ENCODE data around the gene GNA15. TPM values are rescaled to one million over a fixed set of nuclear protein-coding genes. Genes with fewer than 3 reads are reported as not detected.
A peak's percentile ranks its signal among the peaks of the same experiment; 100 is the strongest.

Gene GNA15
- total RNA-seq, 1 experiment from 2014 or later: 6.2 TPM

- no TSS peak for BruUV-seq (replicated peaks)
- CTCF ChIA-PET: no interaction called here
- Histone ChIP-seq H3K4me1 (ENCODE audit: control insufficient read depth, insufficient read depth, low read length) (no peaks in the 10 kb centered on the region), H3K9me3 (ENCODE audit: control insufficient read depth, insufficient read depth, low read depth, low read length) (no peaks in the 10 kb centered on the region), H3K36me3 (ENCODE audit: control insufficient read depth, insufficient read depth, low read length) (no peaks in the 10 kb centered on the region), H3K4me3 (ENCODE audit: low read depth in 2 of 2, low read length in 2 of 2) (no peak overlapping the region), H3K27me3 (ENCODE audit: control insufficient read depth, insufficient read depth, low read length) (no peaks in the 10 kb centered on the region), H3K27ac (ENCODE audit: low read length) (no peak overlapping the region)
- intact Hi-C loops (cut with micrococcal nuclease; ENCODE audit: unreplicated experiment): loop anchor here (10.0 kb wide), 1 partner anchor 171 kb away; no protein-coding TSS in a partner anchor
- peak; percentile 24 for DNase-seq (ENCODE audit: low read depth, low spot score)
- TF ChIP-seq SIN3A (IDR thresholded peaks at IDR 0.05; ENCODE audit: borderline replicate concordance, insufficient read depth, low read depth, low read length) (no peak), REST (IDR thresholded peaks at IDR 0.05; ENCODE audit: insufficient read depth in 1 of 2, low read depth in 2 of 2, low read length in 1 of 2) (no peak), CTCF (IDR thresholded peaks at IDR 0.05) (peak; percentile 89), TCF7L2 (IDR thresholded peaks at IDR 0.05; ENCODE audit: low read depth, low read length) (no peak)
- peak; percentile 88 for ATAC-seq
- POLR2A ChIA-PET: no interaction called here
- in situ Hi-C loops (cut with HindIII; ENCODE audit: low pct_unique_long_range_greater_than_20kb, low sequenced_read_pairs): no loop called here
Observed at GRCh38 chr19:3125900-3126524, 9.8 kb upstream of the GNA15 start.

- DNase-seq (ENCODE audit: low read depth, low spot score) (no peak), ATAC-seq (no peak)
- in situ Hi-C loops (cut with HindIII; ENCODE audit: low pct_unique_long_range_greater_than_20kb, low sequenced_read_pairs): no loop called here
- ChIA-PET POLR2A (no interaction called here), CTCF (interaction anchor here (0.8 to 1.5 kb wide), 8 partner anchors 14 to 179 kb away, joined by 3 to 11 read pairs (median 3); no protein-coding TSS in a partner anchor)
- Histone ChIP-seq H3K27me3 (ENCODE audit: control insufficient read depth, insufficient read depth, low read length) (no peaks in the 10 kb centered on the region), H3K36me3 (ENCODE audit: control insufficient read depth, insufficient read depth, low read length) (no peaks in the 10 kb centered on the region), H3K4me3 (ENCODE audit: low read depth in 2 of 2, low read length in 2 of 2) (no peak overlapping the region), H3K27ac (ENCODE audit: low read length) (no peak overlapping the region), H3K4me1 (ENCODE audit: control insufficient read depth, insufficient read depth, low read length) (peaks cover 4% of the 10 kb centered on the region; the same call in 1 of the 2 replicates), H3K9me3 (ENCODE audit: control insufficient read depth, insufficient read depth, low read depth, low read length) (no peaks in the 10 kb centered on the region)
- no peak for TF ChIP-seq REST (IDR thresholded peaks at IDR 0.05; ENCODE audit: insufficient read depth in 1 of 2, low read depth in 2 of 2, low read length in 1 of 2)
- no peak for TF ChIP-seq SIN3A (IDR thresholded peaks at IDR 0.05; ENCODE audit: borderline replicate concordance, insufficient read depth, low read depth, low read length)
- no peak for TF ChIP-seq POLR2AphosphoS5 (IDR thresholded peaks at IDR 0.05; ENCODE audit: low read depth, low read length)
- TF ChIP-seq CTCF (IDR thresholded peaks at IDR 0.05): no peak
- no peak for TF ChIP-seq TCF7L2 (IDR thresholded peaks at IDR 0.05; ENCODE audit: low read depth, low read length)
- intact Hi-C loops (cut with micrococcal nuclease; ENCODE audit: unreplicated experiment): loop anchor here (10.0 kb wide), 1 partner anchor 174 kb away; no protein-coding TSS in a partner anchor
- no TSS peak for BruUV-seq (replicated peaks)
Observed at GRCh38 chr19:3129112-3129511, 6.7 kb upstream of the GNA15 start.
